Stromal cell of bone marrow (primary cell): Measurements from ENCODE around the gene KLRG1.

Experiments
- DNase-seq: peaks from one replicate; pipeline ENCODE4 v3.0.0-alpha.2; 2012; ENCODE audit warnings: low read depth

Gene KLRG1

DNA sequence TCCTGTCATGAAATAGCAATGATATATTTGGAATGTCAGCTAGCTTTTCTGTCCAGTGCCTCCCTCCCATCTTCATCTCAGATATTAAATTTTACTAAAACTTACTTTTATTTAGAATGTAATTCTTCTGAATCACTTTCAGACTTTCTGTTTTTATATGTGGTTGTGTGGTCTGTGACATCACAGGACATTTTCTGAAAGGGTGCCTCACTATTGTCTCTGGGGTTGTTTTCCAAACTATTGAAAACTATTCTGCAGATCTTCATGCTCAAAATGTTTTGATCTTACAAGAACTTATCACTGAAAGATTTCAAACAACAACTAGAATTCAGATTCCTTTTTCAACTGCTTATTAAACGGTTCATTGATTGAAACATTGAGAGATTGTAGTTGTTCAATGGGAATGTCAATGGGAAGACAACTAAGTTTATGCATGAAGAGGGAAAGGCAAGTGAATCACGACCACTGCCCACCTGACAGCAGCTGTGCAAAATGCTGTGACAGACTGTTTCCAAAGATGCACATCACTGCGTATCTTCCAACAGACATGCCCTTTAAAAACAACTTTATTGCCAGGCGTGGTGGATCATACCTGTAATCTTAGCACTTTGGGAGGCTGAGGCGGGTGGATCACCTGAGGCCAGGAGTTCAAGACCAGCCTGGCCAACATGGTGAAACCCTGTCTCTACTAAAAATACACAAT, 51.3 kb downstream of the KLRG1 start:
- DNase-seq, result no peak

GRCh38 chr12:9041321-9041720, 52.0 kb downstream of the KLRG1 start:
- DNase-seq, result peak; percentile 50

DNA sequence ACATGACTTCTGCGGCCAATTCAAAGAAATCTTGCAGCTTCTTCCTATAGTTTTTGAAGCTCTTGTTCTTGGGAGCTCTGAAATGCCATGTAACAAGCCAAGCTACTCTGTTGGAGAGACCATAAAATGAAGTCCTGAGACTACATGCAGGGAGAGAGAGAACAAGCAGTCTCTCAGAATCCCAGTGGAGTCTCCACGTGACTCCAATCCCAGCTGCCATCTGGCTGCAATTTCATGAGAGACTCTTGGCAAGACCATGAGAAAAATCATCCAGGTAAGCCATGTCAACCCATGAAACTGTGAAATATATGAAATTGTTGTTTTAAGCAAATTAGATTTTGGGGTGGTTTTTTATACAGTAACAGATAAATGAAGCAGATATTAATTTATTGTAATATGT, 54.4 kb downstream of the KLRG1 start:
- no peak for DNase-seq

GRCh38 chr12:9047105-9047504, 57.8 kb downstream of the KLRG1 start:
- no peak for DNase-seq

DNA sequence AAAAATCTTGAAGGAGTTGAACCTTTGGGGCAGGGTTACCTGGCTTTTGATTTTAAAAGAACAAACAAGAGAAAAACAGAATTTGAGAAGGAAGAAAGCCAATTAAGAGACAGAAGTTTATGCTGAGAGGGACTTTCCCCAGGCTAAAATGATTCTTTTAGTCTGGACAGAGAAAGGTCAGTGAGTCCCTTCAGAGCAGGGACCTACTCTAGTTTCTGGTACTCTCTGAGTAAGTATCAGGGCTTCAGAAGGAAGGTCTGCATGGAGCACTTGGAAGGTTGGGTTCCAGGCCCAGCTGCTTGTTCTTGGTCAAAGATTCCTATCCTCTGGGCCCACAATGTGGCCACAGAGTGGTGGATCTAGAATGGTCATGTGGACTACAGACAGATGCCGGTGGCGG, 59.6 kb downstream of the KLRG1 start:
- DNase-seq, result no peak

- DNase-seq, result peak; percentile 41
Measured at GRCh38 chr12:9049520-9050133, 60.3 kb downstream of the KLRG1 start.

DNA sequence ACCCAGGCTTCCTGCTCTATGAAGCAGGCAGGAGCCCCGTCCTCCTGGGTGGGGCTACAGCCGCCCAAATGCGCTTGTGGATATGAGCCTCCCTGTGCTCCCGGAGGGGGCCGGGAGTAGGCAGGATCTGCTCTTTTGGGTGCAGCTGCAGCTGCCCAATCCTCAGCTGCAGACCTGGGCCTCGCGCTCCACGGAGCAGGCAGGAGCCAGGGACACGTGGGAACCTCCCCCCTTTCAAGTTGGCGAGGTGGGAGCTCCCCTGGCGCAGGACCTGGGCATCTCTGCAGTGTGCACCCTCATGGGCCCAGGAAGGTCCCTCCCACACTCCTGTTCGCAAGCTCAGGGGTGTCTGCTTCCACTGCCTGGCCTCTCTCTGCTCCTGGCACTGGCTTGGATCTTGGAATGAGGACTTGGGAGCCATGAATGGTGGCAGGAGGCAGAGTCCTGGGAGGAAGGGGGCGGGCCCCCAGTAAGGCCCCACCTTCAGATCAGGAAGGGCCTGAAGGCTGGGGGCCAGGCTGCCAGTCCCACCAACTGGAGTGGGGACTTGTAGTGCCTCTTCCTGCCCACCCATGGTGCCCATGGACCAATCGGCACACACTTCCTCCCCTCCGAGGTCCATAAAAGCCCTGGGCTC, 61.3 kb downstream of the KLRG1 start:
- no peak for DNase-seq

DNA sequence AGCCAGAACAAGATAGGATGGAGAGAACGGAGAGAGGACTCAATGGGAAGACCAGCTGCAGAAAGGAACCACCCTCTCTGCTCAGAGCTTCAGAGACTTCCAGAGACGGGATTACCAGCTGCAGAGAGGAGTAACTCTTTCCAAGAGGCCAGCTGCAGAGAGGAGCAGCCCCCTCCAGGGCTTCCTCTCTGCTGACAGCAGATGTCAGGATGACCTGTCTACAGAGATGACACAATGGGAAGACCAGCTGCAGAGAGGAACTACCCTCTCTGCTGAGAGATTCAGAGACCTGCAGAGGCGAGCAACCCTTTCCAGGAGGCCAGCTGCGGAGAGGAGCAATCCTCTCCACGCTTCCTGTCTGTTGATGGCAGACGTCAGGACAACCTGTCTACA, 61.8 kb downstream of the KLRG1 start:
- no peak for DNase-seq

GRCh38 chr12:9052610-9053009, 63.3 kb downstream of the KLRG1 start:
- DNase-seq, result no peak
